Astrocyte (in vitro differentiated cells and primary cell): Measurements from ENCODE around the gene FAM13A.

ENCODE experiments used
- EZH2 ChIP-seq: IDR thresholded peaks from 2 replicates; pipeline ENCODE4 v1.6.1; 2012; ENCODE audit warnings: mild to moderate bottlenecking, low read length, inconsistent platforms; ENCODE audit not compliant: insufficient read depth
- TF ChIP-seq, protein P1 (sequence below): IDR thresholded peaks from 2 replicates; pipeline ENCODE4 v1.5.1; 2011; ENCODE audit warnings: low read depth, mild to moderate bottlenecking, inconsistent platforms, low read length, moderate library complexity; ENCODE audit not compliant: insufficient read depth

DNA sequence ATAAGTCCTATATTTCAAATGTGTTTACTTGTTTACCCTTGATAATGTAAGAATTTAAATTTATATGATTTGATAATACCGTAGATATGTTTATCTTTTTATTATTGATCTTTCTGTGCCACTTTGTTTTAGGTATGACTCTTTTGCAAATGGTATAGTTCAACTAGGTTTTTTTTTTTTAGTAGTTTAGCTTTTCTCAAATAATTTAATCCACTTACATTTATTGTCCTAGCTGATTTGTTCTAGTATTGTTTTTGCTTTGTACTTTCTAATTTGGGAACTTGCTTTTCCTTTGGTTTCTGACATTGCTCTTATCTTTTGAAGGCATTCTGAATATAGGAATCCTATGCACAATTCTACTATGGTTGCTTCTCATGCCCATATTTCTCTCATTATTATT is 260.4 kb downstream of the FAM13A start:
- TF ChIP-seq, protein P1, sequence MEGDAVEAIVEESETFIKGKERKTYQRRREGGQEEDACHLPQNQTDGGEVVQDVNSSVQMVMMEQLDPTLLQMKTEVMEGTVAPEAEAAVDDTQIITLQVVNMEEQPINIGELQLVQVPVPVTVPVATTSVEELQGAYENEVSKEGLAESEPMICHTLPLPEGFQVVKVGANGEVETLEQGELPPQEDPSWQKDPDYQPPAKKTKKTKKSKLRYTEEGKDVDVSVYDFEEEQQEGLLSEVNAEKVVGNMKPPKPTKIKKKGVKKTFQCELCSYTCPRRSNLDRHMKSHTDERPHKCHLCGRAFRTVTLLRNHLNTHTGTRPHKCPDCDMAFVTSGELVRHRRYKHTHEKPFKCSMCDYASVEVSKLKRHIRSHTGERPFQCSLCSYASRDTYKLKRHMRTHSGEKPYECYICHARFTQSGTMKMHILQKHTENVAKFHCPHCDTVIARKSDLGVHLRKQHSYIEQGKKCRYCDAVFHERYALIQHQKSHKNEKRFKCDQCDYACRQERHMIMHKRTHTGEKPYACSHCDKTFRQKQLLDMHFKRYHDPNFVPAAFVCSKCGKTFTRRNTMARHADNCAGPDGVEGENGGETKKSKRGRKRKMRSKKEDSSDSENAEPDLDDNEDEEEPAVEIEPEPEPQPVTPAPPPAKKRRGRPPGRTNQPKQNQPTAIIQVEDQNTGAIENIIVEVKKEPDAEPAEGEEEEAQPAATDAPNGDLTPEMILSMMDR = no peak
- TF ChIP-seq EZH2 = no peak
